DND-41 (cell line): ENCODE measurements around the gene SF3B6.

Experiments
- CTCF ChIP-seq: IDR thresholded peaks from 2 replicates; pipeline ENCODE4 v1.5.1; 2012; ENCODE audit warnings: borderline replicate concordance, low read length, moderate library complexity, mild to moderate bottlenecking; ENCODE audit not compliant: poor library complexity, severe bottlenecking; ENCODE audit errors: extremely low read depth
- EZH2 ChIP-seq: IDR thresholded peaks from 3 replicates; pipeline ENCODE4 v1.6.1; 2012; ENCODE audit warnings: borderline replicate concordance, low read depth, mild to moderate bottlenecking, moderate library complexity, low read length, inconsistent platforms; ENCODE audit not compliant: severe bottlenecking

- TF ChIP-seq CTCF (no peak), EZH2 (no peak)
Observed at GRCh38 chr2:24111407-24111901, 35.3 kb upstream of the SF3B6 start.
